GM18909 (cell line): ENCODE results near the gene COQ9.

Source experiments
- ATAC-seq: cut with Tn5 transposase; IDR thresholded peaks from one replicate; pipeline ENCODE4 v1.9.1; 2021; ENCODE audit warnings: mild to moderate bottlenecking; ENCODE audit not compliant: unreplicated experiment, poor library complexity

COQ9 gene

DNA sequence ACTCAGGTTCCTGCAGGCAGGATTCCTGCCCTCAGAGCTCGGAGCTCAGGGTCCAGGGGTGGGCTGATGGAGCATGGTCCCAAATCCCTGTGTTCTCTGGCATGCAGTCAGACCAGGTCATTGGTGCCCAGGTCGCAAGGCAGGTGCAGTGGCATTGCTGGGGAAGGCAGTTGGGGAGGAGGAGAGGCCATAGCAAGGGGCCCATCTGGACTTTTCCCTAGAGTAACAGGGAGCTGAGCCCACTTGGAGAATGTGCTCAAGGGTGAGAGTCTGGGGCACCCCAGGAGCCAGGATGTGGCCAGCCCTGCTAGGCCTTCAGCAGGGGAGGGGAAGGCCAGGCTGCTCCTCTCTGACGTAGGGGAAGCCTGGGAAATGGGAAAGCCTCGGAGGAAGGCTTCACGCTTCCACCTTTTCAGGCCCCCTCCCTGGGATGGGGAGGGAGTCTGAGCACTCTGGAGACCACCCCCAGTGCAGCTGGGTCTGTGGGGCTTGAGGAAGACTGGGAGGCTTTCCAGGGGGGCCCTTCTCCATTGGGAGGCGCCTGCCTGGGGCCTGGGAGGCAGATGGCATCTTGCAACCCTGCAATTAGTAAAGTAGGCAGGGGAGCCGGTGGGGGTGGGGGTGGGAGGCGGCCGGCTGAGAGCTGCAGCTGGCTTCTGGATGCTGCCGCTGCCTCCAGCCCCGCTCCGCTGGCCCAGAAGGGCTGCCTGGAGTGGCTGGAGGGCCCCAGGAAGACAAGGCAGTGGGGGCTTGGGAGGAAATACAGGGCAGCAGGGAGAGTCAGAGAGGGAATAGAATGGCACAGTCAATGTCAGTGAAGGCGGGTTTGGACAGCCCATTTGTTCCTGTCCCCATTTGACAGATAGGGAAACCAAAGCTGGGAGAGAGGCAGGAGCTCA lies 60.1 kb downstream of the COQ9 start:
- no peak for ATAC-seq

DNA sequence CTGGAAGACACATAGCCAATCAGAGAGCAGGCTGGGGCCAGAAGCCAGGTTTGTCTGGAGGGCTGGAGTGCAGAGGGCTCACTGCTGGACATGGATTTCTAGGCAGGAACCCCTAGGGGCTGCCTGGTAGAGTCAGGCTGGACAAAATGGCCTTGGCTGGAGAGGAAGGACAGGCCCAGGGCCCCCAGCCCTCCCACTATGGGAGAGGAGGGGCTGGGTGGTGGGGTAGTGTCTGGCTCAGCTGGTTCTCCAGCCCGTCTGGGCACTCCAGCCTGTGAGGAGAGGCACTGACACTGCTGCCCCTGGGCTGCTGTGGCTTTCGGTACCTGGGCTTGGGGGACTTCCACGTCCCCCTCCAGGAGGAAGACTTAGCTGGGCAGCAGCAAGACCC lies 60.8 kb downstream of the COQ9 start:
- no peak for ATAC-seq

GRCh38 chr16:57509231-57509923 lies 62.1 kb downstream of the COQ9 start:
- no peak for ATAC-seq

DNA sequence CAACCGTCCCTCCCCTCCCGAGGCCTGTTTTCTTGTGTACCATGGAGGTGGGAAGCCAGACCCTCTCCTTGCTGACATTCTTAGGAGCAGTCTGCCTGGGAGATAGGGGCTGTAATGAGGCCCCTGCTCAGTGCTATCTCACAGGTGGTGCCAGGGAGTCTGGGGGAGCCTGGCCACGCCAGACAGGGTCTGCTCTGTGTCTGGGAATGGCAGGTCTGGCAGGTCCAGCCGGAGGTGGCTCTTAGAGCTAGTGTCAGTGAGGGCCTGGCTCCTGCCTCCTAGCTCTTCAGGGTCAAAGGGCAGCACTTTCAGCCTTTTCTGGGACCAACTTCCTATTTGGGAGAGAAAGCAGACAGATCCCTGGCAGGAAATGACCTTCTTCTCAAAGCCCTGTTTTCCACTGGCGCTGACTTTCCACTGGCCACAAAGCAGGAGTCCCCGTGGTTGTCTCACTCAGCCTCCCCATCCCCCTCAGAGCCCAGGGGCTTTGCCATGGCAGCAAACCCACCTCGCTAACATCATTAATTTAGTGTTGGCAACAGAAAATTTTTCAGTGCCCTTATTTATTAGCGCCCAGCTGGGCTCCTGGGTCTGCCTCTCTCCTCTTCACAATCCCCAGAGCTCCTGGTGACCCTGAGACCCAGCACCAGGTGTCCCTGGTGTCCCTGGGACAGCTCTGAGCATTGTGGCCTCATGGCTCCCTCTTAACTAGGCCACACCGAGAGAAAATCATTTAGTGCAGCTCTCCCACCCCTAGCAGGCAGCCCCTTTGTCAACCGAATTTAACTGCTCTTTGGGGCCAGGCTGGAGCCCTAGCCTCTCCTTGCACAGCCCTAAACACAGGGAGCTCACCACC lies 63.0 kb downstream of the COQ9 start:
- ATAC-seq, result no peak
